GM03348 (cell line): Measurements from ENCODE around the gene RBM24.
"Not testable (repeated sequence)": the region's sequence is repeated elsewhere in the genome, so short reads cannot be mapped to it uniquely, and the experiment has no call there.

Experiments
- DNase-seq: peaks from one replicate; pipeline ENCODE4 v3.0.0; 2012; ENCODE audit warnings: low spot score

The RBM24 gene

DNA sequence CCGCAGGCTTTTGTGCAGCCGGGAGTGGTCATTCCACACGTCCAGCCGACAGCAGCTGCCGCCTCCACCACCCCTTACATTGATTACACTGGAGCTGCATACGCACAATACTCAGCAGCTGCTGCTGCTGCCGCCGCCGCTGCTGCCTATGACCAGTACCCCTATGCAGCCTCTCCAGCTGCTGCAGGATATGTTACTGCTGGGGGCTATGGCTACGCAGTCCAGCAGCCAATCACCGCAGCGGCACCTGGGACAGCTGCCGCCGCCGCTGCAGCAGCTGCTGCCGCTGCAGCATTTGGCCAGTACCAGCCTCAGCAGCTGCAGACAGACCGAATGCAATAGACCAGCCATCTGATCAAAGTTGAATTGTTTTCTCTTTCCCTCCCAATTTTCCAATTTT lies 10.6 kb downstream of the RBM24 start:
- no peak for DNase-seq

DNA sequence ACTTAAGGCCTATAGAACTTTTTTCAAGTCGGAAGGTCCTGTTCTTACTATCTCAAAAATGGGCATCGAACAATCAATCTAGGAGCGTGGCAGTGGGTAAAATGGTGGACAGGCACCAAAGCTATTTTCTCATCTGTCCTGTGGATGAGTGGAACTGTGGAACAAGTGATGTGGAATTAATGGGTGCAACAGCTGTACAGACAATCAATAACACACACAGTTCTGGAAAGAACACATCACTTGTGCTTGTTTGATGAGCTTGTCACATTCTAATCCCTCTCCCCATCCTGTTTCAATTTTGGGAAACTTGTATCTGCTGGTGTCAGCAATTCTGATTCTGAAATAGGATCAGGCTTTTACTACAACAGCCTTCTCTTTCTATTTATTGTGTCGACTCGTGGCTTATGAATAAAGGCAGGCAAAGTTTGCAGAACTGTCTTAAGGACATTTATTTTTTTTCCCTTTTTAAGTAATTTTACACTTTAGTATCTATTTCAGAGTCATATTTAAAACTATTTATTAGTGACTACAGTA lies 11.5 kb downstream of the RBM24 start:
- DNase-seq, result no peak

DNA sequence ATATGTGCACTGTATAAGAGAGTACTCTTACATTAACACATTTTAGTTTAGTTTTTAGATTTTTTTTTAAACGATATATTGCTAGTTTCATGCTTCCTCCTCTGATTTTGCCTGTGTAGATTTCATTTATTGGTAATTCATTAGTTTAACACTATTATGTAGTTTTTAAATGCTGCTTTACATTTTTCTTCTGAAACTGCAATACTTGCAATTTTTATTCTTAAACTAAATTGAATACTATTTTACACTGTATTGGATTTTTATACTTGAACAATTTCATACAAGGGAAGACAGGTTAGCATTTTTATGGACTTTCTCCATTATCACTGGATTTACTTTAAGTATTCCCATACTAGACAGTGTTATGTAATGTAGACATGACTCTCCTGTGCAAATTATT lies 12.2 kb downstream of the RBM24 start:
- DNase-seq, result no peak

DNA sequence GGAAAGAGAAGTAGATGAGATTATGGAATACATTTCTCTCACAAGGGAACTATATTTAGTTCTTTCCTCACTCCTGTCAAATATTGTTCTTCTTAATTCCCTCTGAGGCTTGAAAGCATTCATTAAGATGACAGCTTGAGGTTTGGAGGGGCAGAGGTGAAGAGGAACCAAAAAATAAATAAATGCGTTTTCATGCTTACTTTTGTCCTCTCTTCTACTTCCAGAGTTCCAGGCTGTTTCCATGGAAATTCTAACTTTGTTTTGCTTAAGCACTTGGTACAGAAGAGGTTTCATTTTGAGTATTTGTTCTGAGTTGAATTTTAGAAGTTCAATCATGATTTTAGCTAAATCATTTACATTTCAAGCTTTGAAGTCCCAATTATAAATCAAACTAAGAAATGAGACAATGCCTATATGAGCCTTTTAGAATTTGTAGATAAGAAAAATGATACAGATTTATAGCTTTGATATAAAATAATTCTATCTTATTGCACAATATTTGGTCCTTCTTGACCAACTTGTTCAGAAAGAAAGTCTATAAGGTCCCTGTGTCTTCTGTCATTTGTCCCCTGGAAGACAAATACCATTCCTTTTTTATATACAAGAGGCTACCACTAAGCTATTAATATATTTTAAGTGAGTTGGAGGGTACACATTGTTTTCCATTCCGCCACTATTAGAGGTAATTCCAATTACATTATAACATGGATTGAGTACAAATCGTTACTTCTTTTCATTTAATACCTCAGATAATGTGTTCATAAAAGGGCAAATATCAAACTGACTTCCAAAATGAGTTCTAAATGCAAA lies 16.3 kb downstream of the RBM24 start:
- no peak for DNase-seq

DNA sequence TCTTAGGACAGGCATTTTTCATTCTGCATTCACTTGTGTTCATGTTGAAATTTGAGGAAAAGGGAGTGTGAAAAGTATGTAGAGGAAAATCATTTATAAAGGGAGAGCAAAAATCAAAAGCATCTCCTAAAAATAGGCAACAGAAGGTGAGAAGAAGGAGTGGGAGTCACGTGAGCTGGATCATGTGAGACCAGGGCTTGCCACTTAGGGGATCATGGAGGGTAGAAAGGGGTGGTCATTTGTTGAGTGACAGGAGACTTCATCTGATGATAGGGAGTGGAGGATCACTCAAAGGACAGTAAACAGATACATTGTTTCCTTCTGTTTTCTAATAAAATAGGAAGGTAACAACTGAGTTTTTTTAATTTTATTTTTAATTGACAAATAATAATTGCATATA lies 17.1 kb downstream of the RBM24 start:
- DNase-seq, result no peak

DNA sequence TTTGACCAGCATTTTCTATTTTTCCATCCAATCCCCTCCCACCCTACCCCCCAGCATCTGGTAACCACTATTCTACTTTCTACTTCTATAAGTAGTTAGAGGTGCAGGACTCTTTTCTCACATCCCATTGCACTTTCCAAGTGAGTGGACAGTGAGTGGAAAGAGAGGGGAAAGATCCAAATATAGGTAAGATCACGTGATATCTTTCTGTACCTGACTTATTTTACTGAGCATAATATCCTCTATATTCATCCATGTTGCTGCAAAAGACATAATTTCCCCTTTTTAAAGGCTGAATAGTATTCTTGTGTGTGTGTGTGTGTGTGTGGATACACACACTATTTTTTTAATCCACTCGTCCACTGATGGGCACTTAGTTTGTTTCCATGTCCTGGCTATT lies 18.1 kb downstream of the RBM24 start:
- no peak for DNase-seq

DNA sequence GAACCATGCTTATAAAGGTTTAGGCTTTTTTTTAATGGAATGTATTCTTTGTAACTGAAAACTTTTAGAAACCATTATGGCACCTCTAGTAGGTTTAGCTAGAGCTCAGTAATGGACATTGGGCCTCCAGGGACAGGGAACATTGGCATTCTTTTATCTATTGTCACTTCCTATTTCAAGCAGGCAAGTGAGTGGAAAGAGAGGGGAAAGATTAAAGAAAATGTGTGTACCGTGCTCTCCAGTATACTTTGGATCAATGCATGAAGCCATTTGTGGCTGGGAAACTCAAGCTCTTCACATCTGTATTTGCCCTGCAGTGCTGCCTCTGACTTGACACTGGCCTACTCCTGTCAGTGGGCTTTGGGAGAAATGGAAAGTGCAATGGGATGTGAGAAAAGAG lies 18.6 kb downstream of the RBM24 start:
- no peak for DNase-seq

DNA sequence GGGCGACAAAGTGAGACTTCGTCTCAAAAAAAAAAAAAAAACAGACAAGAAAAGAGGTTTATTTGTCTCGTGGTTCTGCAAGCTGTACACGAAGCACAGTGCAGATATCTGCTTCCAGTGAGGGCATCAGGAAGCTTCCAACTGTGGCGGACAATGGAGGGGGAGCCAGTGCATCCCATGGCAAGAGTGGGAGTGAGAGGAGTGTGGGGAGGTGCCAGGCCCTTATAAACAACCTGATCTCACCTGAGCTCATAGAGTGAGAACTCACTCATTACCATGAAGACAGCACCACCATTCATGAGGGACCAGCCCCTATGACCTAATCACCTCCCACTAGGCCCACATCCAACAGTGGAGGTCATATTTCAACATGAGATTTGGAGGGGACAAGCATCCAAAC lies 19.5 kb downstream of the RBM24 start:
- DNase-seq, result no peak

DNA sequence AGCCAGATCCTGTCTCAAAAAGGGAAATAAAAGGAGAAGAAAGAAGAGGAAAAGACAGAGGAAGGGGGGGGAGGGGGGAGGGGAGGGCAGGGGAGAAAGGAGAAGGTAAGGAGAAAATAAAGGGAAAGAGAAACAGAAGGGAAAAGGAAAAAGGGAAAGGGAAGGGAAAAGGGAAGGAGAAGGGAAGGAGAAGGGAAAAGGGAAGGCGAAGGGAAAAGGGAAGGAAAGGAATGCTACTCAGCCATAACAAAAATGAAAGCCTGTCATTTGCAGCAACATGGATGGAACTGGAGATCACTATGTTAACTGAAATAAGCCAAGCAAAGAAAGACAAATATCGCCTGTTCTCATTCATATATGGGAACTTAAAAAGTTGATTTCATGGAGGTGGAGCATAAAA lies 22.3 kb downstream of the RBM24 start:
- DNase-seq, result no peak

DNA sequence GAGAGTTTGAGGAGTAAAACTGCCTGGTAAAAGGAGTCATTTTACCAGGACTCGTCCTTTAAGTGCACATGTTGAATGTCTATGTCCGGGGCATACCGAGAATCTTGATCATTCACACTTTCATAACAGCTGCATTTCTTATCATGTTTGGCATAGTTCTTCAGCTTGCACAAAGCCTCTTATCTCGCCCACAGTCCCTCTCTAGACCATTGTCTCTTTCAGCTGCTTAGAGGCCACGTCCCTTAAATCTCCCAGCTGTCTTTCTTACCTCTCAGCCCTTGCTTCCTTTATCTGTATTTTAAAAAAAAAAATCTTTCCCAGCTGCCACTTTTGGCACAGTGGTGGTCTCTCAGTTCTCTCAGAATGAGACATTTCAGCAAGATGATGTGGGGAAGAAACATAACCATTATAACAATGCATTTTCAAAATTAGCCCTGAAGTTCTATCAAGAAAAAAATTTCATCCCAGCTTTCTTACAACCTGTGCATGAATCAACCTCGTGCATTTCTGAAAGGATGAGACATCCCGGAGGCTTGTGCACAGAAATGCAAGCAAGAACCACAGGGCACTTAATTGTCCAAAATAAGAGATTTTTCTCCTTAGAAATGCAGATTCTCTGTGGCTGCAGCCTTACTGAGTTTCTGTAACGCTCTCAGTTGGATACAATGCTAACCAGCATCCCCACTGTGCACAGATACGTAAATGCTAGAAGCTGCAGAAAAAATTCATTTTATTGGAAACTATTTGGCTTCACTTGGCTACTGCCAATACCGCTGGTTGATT lies 24.2 kb downstream of the RBM24 start:
- peak; percentile 50 for DNase-seq

DNA sequence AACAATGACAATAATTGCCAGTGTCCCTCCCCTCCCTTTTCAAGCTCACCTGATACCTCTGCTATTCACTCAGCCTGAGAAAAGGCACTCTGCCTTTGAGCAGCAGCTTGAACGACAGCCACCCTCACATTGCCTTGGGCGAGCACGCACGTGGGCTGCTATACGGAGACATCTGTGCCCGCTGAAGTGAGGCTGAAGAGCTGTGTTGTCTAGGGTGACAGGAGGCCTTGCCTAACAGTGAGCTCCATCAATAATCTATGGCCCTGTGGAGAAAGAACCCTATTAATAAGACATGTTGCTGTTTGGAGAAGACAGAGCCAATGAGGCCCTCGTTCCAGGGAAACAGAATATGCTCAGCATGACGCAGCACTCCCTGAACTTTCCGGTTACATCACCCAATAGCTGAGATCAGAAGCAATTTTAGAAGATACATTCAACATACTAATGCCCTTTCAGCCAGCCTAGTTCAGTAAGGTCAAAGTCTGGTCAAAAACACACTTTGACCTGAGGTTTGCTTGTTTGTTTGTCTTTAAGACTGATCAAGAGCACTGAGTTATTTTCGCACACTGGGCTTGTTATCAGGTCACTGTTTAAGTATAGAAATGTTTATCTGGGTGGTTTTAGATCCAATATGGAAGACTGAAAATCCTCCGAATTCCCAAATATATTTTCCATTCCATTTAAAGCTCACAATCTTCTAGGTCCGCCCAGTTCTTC lies 30.6 kb downstream of the RBM24 start:
- peak; percentile 13 for DNase-seq

DNA sequence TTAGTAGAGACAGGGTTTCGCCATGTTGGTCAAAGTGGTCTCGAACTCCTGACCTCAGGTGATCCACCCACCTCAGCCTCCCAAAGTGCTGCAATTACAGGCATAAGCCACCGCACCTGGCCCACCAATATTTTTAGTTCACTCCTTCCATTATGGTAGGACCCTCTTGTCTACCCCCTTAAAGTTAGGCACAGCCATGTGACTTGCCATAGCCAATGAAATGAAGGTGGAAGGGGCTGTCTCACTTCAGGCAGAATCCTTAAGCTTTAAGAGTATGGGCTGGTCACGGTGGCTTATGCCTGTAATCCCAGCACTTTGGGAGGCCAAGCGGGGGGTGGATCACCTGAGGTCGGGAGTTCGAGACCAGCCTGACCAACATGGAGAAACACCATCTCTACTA lies 32.1 kb downstream of the RBM24 start:
- not testable (repeated sequence) for DNase-seq

DNA sequence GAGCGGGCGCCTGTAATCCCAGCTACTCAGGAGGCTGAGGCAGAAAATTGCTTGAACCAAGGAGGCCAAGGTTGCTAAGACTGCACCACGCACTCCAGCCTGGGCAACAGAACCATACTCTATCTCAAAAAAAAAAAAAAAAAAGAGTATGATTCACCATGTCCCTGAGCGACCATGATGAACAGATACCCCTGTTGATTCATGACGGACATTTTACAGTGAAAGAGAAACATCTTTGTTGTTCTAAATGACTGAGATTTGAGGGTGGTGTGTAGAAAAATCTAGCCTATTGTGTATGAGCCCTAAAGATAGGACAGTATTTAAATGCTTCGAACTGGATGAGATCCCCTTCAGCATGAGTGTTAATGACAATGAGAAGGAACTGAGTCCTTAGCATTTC lies 32.8 kb downstream of the RBM24 start:
- no peak for DNase-seq

DNA sequence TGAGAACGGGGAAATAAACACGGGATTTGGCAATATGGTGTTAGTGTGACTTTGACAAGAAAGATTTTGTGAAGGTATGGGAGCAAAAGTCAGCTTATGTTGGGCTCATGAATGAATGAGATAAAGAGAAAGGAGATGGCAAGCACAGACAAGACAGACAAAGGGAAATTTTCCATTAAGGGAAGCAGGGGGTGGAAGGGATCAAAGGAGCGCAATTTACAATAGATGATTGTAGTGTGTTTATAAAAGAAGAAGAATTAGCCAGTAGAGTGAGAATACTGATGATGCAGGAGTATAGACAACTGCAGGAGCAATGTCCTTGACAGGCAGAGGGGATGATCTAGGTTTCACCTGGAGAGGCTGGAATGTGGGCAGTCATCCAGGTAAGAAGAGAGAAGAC lies 34.1 kb downstream of the RBM24 start:
- no peak for DNase-seq

DNA sequence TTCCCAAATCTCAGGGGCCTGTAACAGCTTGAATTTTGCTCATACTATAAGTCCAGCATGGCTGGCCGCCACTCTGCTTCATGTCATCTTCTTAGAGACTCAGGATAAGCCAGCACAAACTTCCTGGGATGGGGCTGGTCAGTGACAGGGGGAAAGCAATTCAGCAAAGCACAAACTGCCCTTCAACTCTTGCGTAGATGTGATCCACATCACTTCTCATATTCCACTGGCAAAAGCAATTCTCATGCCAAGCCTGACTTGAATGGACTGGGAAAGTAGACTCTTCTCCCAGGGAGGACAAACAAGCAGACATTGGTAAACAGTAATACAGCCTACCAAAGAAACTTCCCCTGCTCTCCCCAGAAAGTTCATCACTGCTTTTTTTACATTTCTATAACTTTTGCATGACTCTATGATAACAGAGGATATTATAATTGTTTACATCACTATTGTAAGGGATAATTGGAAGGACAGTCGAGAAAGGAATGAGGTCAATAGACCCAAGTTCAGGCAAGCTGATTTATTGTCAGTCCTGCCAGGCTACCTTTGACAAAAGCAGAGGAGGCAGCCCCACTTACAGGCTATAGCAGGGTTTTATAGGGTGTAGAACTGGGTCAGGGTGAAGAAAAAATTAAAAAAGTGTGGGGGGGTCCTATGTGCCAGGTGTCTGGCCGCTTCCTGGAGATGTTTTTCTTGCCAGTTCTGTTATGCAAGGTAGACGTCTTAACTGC lies 37.4 kb downstream of the RBM24 start:
- no peak for DNase-seq

DNA sequence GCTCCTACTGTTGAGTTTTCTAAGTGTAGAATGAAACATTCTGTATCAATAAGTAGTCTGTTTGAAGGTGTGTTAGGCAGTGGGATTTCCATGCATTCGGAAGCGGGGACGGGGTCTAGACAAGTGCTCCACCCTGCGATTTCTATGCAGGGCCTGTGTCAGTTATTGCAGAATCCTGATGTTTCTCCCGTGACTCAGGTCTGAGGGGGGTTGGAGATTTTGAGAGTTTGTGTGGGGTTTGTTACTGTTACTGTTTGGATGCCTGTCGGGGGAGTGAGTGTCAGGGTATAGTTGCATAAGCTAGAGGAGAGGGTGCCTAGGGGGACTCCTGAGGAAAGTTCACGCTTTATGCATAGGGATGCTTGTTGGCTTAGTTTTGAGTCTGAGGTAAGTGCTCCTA lies 39.1 kb downstream of the RBM24 start:
- not testable (repeated sequence) for DNase-seq

DNA sequence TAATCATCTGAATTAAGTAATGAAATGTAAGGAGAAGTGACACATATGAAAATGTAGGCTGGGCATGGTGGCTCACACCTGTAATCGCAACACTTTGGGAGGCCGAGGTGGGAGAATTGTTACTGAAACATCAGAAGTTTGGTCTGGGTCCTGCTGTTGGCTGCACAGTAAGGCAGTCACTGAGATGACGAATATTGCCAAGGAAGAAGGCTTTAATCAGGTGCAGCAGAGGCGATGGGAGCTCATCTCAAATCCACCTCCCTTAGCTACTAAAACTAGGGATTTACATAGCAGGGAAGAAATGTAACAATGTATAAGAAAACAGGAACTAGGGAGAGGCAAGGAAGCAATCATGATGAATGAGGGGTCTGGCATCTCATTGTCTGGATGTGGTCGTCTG lies 50.1 kb downstream of the RBM24 start:
- no peak for DNase-seq

DNA sequence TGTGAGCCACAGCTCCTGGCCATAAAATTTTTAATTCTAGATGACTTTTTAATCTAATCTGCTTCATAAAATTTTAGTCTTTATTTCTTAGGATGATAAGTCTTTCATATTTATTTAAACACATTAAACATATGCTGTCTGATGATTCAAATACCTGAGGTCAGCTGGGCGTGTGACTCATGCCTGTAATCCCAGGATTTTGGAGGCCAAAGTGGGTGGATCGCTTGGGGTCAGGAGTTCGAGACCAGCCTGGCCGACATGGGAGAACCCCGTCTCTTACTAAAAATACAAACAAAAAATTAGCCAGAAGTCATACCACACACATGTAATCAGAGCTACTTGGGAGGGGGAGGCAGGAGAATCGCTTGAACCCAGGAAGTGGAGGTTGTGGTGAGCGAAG lies 53.1 kb downstream of the RBM24 start:
- peak; percentile 13 for DNase-seq

DNA sequence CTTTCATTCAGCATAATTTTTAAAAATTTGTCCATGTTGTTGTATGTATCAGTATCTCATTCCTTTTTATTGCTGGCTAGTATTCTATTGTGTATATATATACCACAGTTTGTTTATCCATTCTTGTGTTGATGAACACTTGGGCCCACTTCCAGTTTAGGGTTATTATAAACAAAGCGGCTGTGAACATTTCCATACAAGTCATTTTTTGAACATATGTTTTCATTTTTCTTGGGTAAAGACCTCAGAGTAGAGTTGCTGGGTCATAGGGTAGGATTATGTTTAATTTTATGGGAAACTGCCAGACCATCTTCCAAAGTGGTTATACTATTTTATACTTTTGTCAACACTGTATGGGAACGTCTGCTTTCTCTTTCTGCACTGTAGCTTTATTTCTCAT lies 55.3 kb downstream of the RBM24 start:
- DNase-seq, result no peak

DNA sequence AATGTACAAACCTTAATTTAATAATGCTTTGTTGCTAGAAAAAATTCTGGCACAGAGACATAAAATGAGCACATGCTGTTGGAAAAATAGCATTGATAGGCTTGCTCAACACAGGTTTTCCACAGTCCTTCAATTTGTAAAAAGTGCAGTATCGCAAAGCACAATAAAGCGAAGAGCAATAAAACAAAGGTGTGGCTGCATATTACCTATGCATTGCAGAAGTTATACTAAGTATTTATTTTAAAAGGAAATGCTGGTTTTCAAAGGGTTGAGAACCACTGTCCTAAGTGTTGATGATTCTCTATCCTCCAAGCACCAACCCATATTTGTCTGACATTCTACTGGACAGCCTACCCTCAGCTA lies 58.1 kb downstream of the RBM24 start:
- no peak for DNase-seq

DNA sequence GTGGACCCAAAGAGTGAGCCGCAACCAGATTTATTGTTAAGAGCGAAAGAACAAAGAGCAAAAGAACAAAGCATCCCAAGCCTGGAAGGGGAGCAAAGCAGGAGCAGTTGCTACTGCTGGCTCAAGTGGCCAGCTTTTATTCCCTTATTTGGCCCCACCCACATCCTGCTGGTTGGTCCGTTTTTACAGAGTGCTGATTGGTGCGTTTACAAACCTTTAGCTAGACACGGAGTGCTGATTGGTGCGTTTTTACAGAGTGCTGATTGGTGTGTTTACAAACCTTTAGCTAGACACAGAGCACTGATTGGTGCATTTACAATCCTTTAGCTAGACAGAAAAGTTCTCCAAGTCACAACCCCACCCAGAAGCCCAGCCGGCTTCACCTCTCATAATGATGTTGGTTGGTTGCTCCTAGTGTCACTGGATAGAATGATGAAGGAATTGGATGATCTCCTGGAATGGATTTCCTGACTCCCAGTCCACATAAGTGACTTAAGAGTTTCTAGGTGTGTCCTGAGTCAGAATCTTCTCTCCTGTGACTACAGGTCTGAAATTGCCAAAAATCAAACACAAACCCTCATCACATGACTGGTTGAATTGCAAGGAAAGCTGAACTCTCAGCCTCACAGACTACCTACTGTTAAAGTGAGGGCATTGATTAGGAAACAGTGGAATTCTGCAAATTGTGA lies 60.1 kb downstream of the RBM24 start:
- DNase-seq, result no peak

DNA sequence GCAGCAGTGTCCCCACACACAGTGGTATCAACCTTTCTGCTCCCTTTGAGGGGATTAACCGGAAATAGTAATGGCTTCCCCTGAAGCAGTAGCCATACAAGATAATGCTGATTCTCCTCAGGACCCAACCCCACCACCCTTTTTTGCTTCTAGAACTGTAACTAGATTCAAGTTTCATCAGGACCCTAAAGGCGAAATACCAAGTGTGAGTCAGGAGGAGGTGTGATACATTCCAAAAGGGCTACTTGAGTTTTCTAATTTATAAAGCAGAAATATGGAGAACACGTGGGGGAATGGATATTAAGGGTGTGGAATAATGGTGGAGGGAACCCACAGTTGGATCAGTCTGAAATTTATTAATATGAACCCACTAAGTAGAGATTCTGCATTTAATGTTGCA lies 60.7 kb downstream of the RBM24 start:
- DNase-seq, result no peak
